ENCODE data around the gene WDR38. TPM values are rescaled to one million over a fixed set of nuclear protein-coding genes. Genes with fewer than 3 reads are reported as not detected.

Gene WDR38
- total RNA-seq, 1 donor from 2014 or later: not detected

GRCh38 chr9:124810663-124811355, 42.5 kb upstream of the WDR38 start:
- no peak overlapping the region for H3K27ac ChIP-seq
- H3K4me3 ChIP-seq: no peak overlapping the region
- H3K9ac ChIP-seq: no peak overlapping the region
- H3K4me3 Mint-ChIP-seq: peak overlapping the region; percentile 60
- no peaks in the 10 kb centered on the region for H3K36me3 ChIP-seq
- TF ChIP-seq EZH2phosphoT487 (IDR thresholded peaks at IDR 0.05) (no peak), CTCF (IDR thresholded peaks at IDR 0.05) (peak; percentile 19), EZH2 (IDR thresholded peaks at IDR 0.05) (no peak)
- no peaks in the 10 kb centered on the region for H3K9me3 Mint-ChIP-seq
- peaks cover 47% of the 10 kb centered on the region for H3K4me1 Mint-ChIP-seq
- peak overlapping the region; percentile 52 for H2AFZ ChIP-seq (replicated peaks)
- no peaks in the 10 kb centered on the region for H3K79me2 ChIP-seq (ENCODE audit: low read depth)
- H3K4me2 ChIP-seq: peak overlapping the region; percentile 59
- H3K36me3 Mint-ChIP-seq: no peaks in the 10 kb centered on the region
- DNase-seq (ENCODE audit: low spot score): peak; percentile 76
- no peaks in the 10 kb centered on the region for H3K9me3 ChIP-seq (ENCODE audit: low read depth)
- peaks cover 24% of the 10 kb centered on the region for H3F3A ChIP-seq (ENCODE audit: low read depth)
- peaks cover 3% of the 10 kb centered on the region for H3K27me3 Mint-ChIP-seq (ENCODE audit: insufficient read depth, low read depth)
- peaks cover 29% of the 10 kb centered on the region for H3K4me1 ChIP-seq
- H3K27me3 ChIP-seq: no peaks in the 10 kb centered on the region
- peak overlapping the region; percentile 97 for H3K27ac Mint-ChIP-seq
- no peaks in the 10 kb centered on the region for H4K20me1 ChIP-seq (ENCODE audit: low read depth)

- DNase-seq (ENCODE audit: low spot score): peak; percentile 16
- TF ChIP-seq CTCF (IDR thresholded peaks at IDR 0.05) (no peak), EZH2phosphoT487 (IDR thresholded peaks at IDR 0.05) (no peak), EZH2 (IDR thresholded peaks at IDR 0.05) (no peak)
- Mint-ChIP-seq H3K36me3 (no peaks in the 10 kb centered on the region), H3K9me3 (no peaks in the 10 kb centered on the region), H3K4me3 (no peak overlapping the region), H3K4me1 (peaks cover 52% of the 10 kb centered on the region), H3K27me3 (ENCODE audit: insufficient read depth, low read depth) (peaks cover 3% of the 10 kb centered on the region), H3K27ac (peak overlapping the region; percentile 83)
- H3K9ac ChIP-seq: no peak overlapping the region
- H3F3A ChIP-seq (ENCODE audit: low read depth): peaks cover 24% of the 10 kb centered on the region
- H3K4me1 ChIP-seq: peaks cover 29% of the 10 kb centered on the region
- no peak overlapping the region for H3K4me3 ChIP-seq
- no peak overlapping the region for H2AFZ ChIP-seq (replicated peaks)
- H3K27ac ChIP-seq: no peak overlapping the region
- H3K9me3 ChIP-seq (ENCODE audit: low read depth): no peaks in the 10 kb centered on the region
- no peaks in the 10 kb centered on the region for H3K27me3 ChIP-seq
- H3K4me2 ChIP-seq: no peak overlapping the region
- H3K36me3 ChIP-seq: no peaks in the 10 kb centered on the region
- no peaks in the 10 kb centered on the region for H4K20me1 ChIP-seq (ENCODE audit: low read depth)
- no peaks in the 10 kb centered on the region for H3K79me2 ChIP-seq (ENCODE audit: low read depth)
Observed at GRCh38 chr9:124812441-124812876, 40.8 kb upstream of the WDR38 start.

GRCh38 chr9:124813041-124813440, 40.2 kb upstream of the WDR38 start:
- Histone ChIP-seq H3K9me3 (ENCODE audit: low read depth) (no peaks in the 10 kb centered on the region), H3K4me2 (no peak overlapping the region), H4K20me1 (ENCODE audit: low read depth) (no peaks in the 10 kb centered on the region), H3K4me3 (no peak overlapping the region), H3K27ac (no peak overlapping the region), H3K36me3 (no peaks in the 10 kb centered on the region), H2AFZ (replicated peaks) (no peak overlapping the region), H3K27me3 (no peaks in the 10 kb centered on the region), H3K79me2 (ENCODE audit: low read depth) (no peaks in the 10 kb centered on the region), H3K4me1 (peaks cover 29% of the 10 kb centered on the region), H3F3A (ENCODE audit: low read depth) (peaks cover 24% of the 10 kb centered on the region), H3K9ac (no peak overlapping the region)
- Mint-ChIP-seq H3K9me3 (no peaks in the 10 kb centered on the region), H3K4me3 (no peak overlapping the region), H3K4me1 (peaks cover 53% of the 10 kb centered on the region), H3K27ac (no peak overlapping the region), H3K27me3 (ENCODE audit: insufficient read depth, low read depth) (no peaks in the 10 kb centered on the region), H3K36me3 (no peaks in the 10 kb centered on the region)
- no peak for DNase-seq (ENCODE audit: low spot score)
- no peak for TF ChIP-seq EZH2 (IDR thresholded peaks at IDR 0.05)
- no peak for TF ChIP-seq CTCF (IDR thresholded peaks at IDR 0.05)
- TF ChIP-seq EZH2phosphoT487 (IDR thresholded peaks at IDR 0.05): no peak
